ENCODE measurements around the gene MAGI1.

Gene MAGI1

GRCh38 chr3:65828706-65829105 lies 210.0 kb downstream of the MAGI1 start:
- no peak for DNase-seq

- DNase-seq, result no peak
Observed at GRCh38 chr3:65827076-65827475, 211.6 kb downstream of the MAGI1 start.

- no peak for DNase-seq
Observed at GRCh38 chr3:65824166-65824565, 214.6 kb downstream of the MAGI1 start.

- no peak for DNase-seq
Observed at GRCh38 chr3:65820600-65820999, 218.1 kb downstream of the MAGI1 start.

- DNase-seq, result no peak
Observed at GRCh38 chr3:65819896-65820295, 218.8 kb downstream of the MAGI1 start.

- no peak for DNase-seq
Observed at GRCh38 chr3:65817553-65818126, 221.1 kb downstream of the MAGI1 start.

- no peak for DNase-seq
Observed at GRCh38 chr3:65816208-65816607, 222.5 kb downstream of the MAGI1 start.

GRCh38 chr3:65814845-65815578 lies 223.7 kb downstream of the MAGI1 start:
- DNase-seq, result no peak

- peak; percentile 31 for DNase-seq
Observed at GRCh38 chr3:65811892-65812291, 226.8 kb downstream of the MAGI1 start.

GRCh38 chr3:65811086-65811761 lies 227.5 kb downstream of the MAGI1 start:
- DNase-seq, result no peak

- no peak for DNase-seq
Observed at GRCh38 chr3:65810302-65810701, 228.4 kb downstream of the MAGI1 start.

- DNase-seq, result no peak
Observed at GRCh38 chr3:65809641-65810150, 229.0 kb downstream of the MAGI1 start.

GRCh38 chr3:65808824-65809223 lies 229.9 kb downstream of the MAGI1 start:
- no peak for DNase-seq

- DNase-seq, result no peak
Observed at GRCh38 chr3:65808407-65808806, 230.3 kb downstream of the MAGI1 start.

GRCh38 chr3:65807225-65807624 lies 231.5 kb downstream of the MAGI1 start:
- no peak for DNase-seq

- DNase-seq, result no peak
Observed at GRCh38 chr3:65806600-65806999, 232.1 kb downstream of the MAGI1 start.

- no peak for DNase-seq
Observed at GRCh38 chr3:65796676-65797075, 242.0 kb downstream of the MAGI1 start.

GRCh38 chr3:65795166-65795565 lies 243.6 kb downstream of the MAGI1 start:
- DNase-seq, result no peak

- DNase-seq, result no peak
Observed at GRCh38 chr3:65793495-65794200, 245.1 kb downstream of the MAGI1 start.

- no peak for DNase-seq
Observed at GRCh38 chr3:65788461-65788860, 250.3 kb downstream of the MAGI1 start.

GRCh38 chr3:65787827-65788226 lies 250.9 kb downstream of the MAGI1 start:
- no peak for DNase-seq

- DNase-seq, result no peak
Observed at GRCh38 chr3:65787340-65787739, 251.4 kb downstream of the MAGI1 start.

- DNase-seq, result no peak
Observed at GRCh38 chr3:65786890-65787289, 251.8 kb downstream of the MAGI1 start.
